Measurements from ENCODE around the gene CDC23. TPM values are rescaled to one million over a fixed set of nuclear protein-coding genes. Genes with fewer than 3 reads are reported as not detected.

CDC23 gene
- total RNA-seq, 1 experiment from 2014 or later = 40.0 TPM

- TF ChIP-seq MAX (IDR thresholded peaks at IDR 0.05) (no peak), ZFX (IDR thresholded peaks at IDR 0.05) (0 out of 2 replicates have a peak, but pooled peaks have one; percentile 30)
- ATAC-seq (peak; percentile 45), DNase-seq (ENCODE audit: low read depth, low spot score) (no peak)
- intact Hi-C loops (cut with micrococcal nuclease) = no loop called here
- no peaks in the 10 kb centered on the region for H4K20me1 ChIP-seq (ENCODE audit: insufficient read depth)
- no peaks in the 10 kb centered on the region for H3K9me3 ChIP-seq (ENCODE audit: control insufficient read depth in 1 of 2, insufficient read depth in 1 of 2, low read depth in 1 of 2, low read length in 2 of 2)
- peak overlapping the region; percentile 58 for H3K27ac ChIP-seq (ENCODE audit: low read depth, low read length)
- peaks cover 0 to 15% of the 10 kb centered on the region in 2 experiments; a peak in 2 of 4 replicates for H3K4me1 ChIP-seq (ENCODE audit: control insufficient read depth in 1 of 2, insufficient read depth in 2 of 2, low read length in 2 of 2)
- BruUV-seq (replicated peaks) = TSS peak; percentile 80
- peak overlapping the region; percentile 91 to 97 for H3K4me3 ChIP-seq (replicated peaks in 1 of 2; ENCODE audit: low read depth in 1 of 2, low read length in 2 of 2)
- peak overlapping the region; percentile 91 for H3K9ac ChIP-seq (ENCODE audit: low read length)
- ChIA-PET CTCF (interaction anchor here (0.6 to 1.3 kb wide), 3 partner anchors 10 to 139 kb away, joined by 3 to 5 read pairs (median 4); no protein-coding TSS in a partner anchor), POLR2A (interaction anchor here (0.9 to 1.3 kb wide), 3 partner anchors 11 to 141 kb away, joined by 3 to 7 read pairs (median 3); partner anchors contain the start of gene KDM3B), RAD21 (ENCODE audit: low non-redundant PET in 1 of 2, low total read pairs in 2 of 2, uncharacterized antibody in 2 of 2, unreplicated experiment in 2 of 2) (no interaction called here)
- no peaks in the 10 kb centered on the region for H3K9me2 ChIP-seq (ENCODE audit: insufficient read depth)
- H3K4me2 ChIP-seq (ENCODE audit: low read length) = peak overlapping the region; percentile 86
- H3K79me2 ChIP-seq (ENCODE audit: insufficient read depth, low read length) = peaks cover 51% of the 10 kb centered on the region
- no peaks in the 10 kb centered on the region for H3K27me3 ChIP-seq (ENCODE audit: insufficient read depth, low read length)
- H3K36me3 ChIP-seq (ENCODE audit: control insufficient read depth in 1 of 2, insufficient read depth in 2 of 2, low read length in 2 of 2) = peaks cover 0 to 9% of the 10 kb centered on the region in 2 experiments; a peak in 2 of 4 replicates
- H2AFZ ChIP-seq (ENCODE audit: low read depth, low read length, poor library complexity, severe bottlenecking) = peak overlapping the region; percentile 62
Observed at GRCh38 chr5:138212828-138213160, 329 bp downstream of the CDC23 start.

GRCh38 chr5:138210985-138211384, 2.1 kb downstream of the CDC23 start:
- H3K9ac ChIP-seq (ENCODE audit: low read length) = no peak overlapping the region
- no peaks in the 10 kb centered on the region for H3K9me3 ChIP-seq (ENCODE audit: control insufficient read depth in 1 of 2, insufficient read depth in 1 of 2, low read depth in 1 of 2, low read length in 2 of 2)
- no TSS peak for BruUV-seq (replicated peaks)
- ATAC-seq = no peak
- H4K20me1 ChIP-seq (ENCODE audit: insufficient read depth) = no peaks in the 10 kb centered on the region
- peaks cover 0 to 15% of the 10 kb centered on the region in 2 experiments; a peak in 2 of 4 replicates for H3K4me1 ChIP-seq (ENCODE audit: control insufficient read depth in 1 of 2, insufficient read depth in 2 of 2, low read length in 2 of 2)
- CTCF ChIA-PET = no interaction called here
- peaks cover 67% of the 10 kb centered on the region for H3K79me2 ChIP-seq (ENCODE audit: insufficient read depth, low read length)
- DNase-seq (ENCODE audit: low read depth, low spot score) = no peak
- H3K4me2 ChIP-seq (ENCODE audit: low read length) = no peak overlapping the region
- intact Hi-C loops (cut with micrococcal nuclease) = no loop called here
- peaks cover 8 to 12% of the 10 kb centered on the region in 2 experiments; a peak in 3 of 4 replicates for H3K36me3 ChIP-seq (ENCODE audit: control insufficient read depth in 1 of 2, insufficient read depth in 2 of 2, low read length in 2 of 2)
- H3K9me2 ChIP-seq (ENCODE audit: insufficient read depth) = no peaks in the 10 kb centered on the region
- H3K27me3 ChIP-seq (ENCODE audit: insufficient read depth, low read length) = no peaks in the 10 kb centered on the region
- TF ChIP-seq EZH2phosphoT487 (IDR thresholded peaks at IDR 0.05; ENCODE audit: borderline replicate concordance) (no peak), CTCF (IDR thresholded peaks at IDR 0.05 in 2 of 3, conservative IDR thresholded peaks at IDR 0.05 in 1 of 3; ENCODE audit: borderline replicate concordance in 1 of 3, insufficient read depth in 1 of 3, low read depth in 2 of 3, low read length in 2 of 3) (no peak), ZNF274 (IDR thresholded peaks at IDR 0.05; ENCODE audit: low read depth, low read length) (no peak), ZBTB33 (IDR thresholded peaks at IDR 0.05; ENCODE audit: extremely low read depth, insufficient replicate concordance, low read length) (no peak), EGR1 (IDR thresholded peaks at IDR 0.05; ENCODE audit: low read depth) (no peak), JUND (IDR thresholded peaks at IDR 0.05) (no peak), FOSL1 (IDR thresholded peaks at IDR 0.05; ENCODE audit: low read depth) (no peak), MAX (IDR thresholded peaks at IDR 0.05) (no peak), RAD21 (IDR thresholded peaks at IDR 0.05; ENCODE audit: low read depth) (no peak)
- no peak overlapping the region for H2AFZ ChIP-seq (ENCODE audit: low read depth, low read length, poor library complexity, severe bottlenecking)
- no peak overlapping the region for H3K27ac ChIP-seq (ENCODE audit: low read depth, low read length)
- H3K4me3 ChIP-seq (replicated peaks in 1 of 2; ENCODE audit: low read depth in 1 of 2, low read length in 2 of 2) = no peak overlapping the region
- RAD21 ChIA-PET (ENCODE audit: low non-redundant PET in 1 of 2, low total read pairs in 2 of 2, uncharacterized antibody in 2 of 2, unreplicated experiment in 2 of 2) = no interaction called here
- POLR2A ChIA-PET = no interaction called here

Measured in HCT116 (cell line).